NK-92 (cell line): ENCODE measurements around the gene CDRT4.

Source experiments
- DNase-seq: peaks from one replicate; lab custom pipeline; 2025; ENCODE audit not compliant: unreplicated experiment; lab: John Stamatoyannopoulos, UW

CDRT4 gene

DNA sequence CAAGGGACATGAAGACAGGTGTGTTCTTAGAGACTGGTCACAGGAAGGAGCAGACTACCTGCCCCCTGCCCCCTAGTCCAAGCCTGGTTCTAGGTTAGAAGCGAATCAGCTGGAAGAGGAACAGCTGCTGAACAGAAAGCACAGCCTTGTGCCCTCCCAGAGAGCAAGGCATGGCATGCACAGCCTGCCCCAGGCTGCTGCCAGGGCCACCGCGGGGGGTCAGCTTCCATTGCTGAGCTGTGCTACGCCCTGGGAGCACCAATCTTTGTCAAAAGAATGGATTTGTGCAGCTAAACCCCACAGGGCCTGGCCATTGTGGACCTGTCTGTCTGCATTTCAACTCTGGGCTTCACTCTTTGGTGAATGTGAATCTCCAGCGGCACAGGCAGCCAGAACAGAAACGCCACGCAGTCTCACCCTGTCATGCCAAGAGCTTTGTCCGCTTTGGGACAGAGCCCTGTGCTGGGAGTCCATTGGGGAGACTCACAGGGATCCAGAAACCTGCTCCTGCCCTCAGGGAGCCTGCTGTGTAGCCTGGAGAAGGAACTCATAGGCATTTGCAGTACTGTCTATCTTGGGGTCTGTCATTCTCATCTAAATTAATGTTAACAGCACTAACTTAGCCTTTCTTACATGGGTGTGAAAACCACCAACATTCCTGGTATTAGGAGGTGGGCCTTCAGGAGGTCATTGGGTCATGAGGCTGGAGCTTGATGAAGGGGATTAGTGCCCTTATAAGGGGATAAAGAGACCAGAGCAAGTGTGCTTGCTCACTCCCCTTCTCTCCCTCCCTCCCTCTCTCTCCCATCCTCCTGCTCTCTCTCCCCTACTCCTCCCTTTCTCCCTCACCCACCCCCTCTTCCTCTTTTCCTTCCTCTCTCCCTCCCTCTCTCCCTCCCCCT lies 25.6 kb upstream of the CDRT4 start:
- no peak for DNase-seq

DNA sequence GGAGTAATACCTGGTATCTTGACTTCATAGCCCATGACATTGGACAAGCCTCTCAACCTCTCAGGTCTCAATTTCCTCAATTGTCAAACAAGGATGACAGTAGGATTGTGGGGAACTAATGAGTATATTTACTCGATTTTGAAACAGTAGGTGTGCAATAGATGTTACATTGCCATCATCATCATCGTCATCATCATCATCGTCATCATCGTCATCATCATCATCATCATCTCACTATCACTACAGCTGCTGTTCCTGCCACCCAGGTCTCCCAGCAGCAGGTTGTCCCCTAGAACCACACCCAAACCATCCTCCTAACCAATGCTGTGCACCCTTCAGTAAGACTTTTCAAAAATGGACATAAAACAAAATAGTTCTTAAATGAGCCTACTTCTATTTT lies 24.8 kb upstream of the CDRT4 start:
- DNase-seq = no peak

DNA sequence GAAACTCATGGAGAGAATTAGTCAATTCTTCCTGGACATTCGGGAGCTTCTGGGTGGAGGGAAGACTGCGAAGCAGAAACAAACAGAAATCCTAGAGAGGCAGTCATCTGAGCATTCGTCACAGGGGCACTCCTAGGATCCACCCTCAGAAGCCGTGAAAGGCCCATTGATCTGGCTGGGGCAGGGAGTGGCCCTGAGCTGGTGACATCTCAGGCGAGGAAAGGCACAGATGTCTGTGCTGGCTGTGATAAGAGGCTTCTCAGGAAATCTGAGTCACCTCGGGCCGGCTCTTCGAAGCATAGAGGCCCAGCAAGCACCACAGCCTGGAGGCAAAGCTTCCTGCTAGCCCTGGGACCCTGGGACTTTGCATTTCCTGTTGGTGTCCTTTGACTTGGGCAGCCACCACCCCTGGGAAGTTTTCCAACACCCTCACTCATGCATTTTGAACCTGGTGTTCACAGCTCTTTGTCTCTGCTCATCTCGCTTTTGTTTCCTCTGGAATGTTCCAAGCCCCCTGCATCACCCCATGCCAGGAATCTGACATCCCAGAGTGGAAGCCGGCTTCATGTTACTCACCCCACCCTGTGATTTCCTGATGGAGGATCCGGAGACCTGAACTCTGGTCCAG lies 23.3 kb upstream of the CDRT4 start:
- DNase-seq = no peak

DNA sequence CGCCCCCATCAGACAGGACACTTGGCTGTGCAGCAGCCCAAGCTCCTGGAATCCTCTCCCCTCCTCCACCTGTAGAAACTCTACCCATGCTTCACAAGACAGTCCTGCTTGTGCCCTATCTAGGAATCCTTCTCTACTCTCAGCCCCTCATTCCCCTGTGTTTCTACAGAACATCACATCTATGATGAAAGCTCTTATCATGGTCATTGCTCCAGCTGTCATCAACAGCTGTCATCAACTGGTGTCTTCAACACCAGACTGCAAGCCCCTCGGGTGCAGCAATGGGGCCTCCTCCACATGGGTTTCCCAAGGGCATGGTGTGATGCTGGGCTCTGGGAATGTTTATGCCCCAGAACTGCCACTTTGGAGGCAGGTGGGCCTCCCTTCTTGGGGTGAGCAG lies 21.1 kb upstream of the CDRT4 start:
- DNase-seq = no peak

DNA sequence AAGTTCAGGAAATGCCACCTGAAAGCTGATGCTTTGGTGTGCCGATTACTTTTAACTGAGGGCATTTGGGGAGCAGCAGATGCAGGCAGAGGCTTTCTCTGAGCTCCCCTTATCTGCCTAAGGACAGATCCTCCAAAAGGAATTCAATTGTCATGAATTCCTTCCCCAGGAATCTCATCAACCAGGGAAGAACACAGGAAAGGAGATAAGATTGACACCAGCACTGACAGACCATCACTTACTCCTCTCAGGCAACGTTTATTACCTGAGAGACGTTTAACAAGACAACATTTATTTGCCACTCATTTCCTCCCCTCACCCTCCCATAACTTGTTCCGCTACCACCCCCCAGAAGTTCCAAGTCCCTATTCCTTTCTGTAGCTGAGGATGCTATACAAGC lies 17.6 kb upstream of the CDRT4 start:
- DNase-seq = no peak

DNA sequence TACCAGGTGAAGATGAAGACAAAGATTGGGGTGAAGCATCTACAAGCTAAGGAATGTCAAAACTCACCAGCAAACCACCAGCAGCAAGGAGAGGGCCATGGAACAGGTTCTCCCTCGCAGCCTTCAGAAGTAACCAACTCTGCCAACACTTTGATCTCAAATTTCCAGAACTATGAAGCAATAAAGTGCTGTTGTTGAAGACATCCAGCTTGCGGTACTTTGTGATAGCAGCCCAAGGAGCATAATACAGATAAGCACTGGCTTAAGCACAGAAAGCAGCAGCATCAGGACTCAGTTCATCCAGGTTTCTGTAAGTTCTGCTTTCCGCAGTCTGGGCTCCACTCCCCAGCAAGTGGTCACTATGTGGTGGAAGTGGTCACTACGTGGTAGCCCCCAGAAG lies 16.0 kb upstream of the CDRT4 start:
- DNase-seq = no peak

DNA sequence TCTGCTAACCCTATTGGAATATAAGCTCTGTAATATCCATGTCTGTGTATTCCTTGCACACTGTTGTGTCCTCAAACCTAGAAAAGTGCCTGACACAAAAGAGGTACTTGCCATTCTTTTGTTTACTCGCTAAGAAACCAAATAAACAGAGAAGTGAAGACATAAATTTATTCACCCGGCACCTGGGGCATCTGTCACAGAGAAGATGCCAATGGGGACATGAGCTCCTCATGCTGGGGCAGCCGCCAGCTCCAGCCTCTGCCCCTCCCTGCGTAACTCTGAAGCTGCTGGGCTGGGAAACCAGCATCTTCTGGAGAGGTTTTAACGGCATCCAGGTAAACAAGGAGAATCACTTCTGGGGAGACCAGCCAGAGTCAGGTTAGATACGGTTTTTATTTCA lies 15.1 kb upstream of the CDRT4 start:
- no peak for DNase-seq

DNA sequence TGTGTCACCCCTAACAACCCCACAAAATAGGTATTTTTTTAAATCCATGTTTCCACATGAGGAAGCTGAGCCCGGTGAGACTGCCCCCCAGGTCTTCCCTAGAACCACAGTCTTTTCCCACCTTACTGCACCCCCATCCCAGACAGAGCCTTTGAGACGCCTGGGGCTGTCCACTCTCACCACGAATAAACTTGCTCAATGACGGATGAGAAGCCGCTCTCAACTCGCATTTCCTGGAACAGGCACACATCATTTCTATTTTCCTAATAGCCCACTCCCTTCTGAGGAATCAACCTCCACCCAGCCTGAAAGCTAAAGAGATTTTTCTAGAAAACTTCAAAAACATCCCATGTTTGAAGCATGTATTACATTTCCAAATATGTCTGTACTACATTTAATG lies 14.1 kb upstream of the CDRT4 start:
- DNase-seq = no peak

DNA sequence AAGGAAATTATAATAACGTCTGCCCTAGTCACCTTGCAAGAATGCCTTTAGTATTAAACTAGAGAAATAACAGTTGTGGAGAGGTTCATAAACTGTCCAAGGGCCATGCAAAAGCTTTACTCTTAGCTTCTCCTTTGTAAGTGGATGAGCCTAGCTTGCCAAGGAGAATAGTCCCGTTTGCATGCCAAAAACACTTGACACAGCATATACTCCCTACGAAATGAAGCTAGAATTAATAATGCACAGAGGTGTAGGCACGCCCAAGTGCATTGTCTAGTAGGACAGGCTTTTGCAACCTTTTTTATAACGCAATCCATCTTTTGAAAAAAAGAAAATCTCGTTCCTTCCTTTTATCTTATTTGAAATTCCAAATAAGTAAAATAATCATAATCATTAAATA lies 12.8 kb upstream of the CDRT4 start:
- DNase-seq = no peak

DNA sequence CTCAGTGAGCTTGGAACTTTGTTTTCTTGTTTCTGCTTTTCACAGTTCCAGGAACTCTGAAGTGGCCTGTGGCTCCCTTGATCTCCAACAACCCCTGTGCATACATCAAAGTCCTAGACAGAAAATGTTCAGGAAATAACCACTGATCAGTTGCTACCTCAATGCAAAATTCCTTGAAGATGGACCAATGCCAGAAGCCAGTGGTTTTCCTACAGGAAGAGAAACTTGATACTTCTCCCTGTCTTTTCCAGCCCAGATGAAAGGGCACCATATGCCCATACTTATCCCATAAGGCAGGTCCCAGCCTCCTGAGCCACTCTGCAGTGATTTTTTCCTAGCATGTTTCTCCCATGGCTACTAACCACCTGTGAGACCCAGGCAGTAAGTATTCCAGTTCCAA lies 12.3 kb upstream of the CDRT4 start:
- no peak for DNase-seq

DNA sequence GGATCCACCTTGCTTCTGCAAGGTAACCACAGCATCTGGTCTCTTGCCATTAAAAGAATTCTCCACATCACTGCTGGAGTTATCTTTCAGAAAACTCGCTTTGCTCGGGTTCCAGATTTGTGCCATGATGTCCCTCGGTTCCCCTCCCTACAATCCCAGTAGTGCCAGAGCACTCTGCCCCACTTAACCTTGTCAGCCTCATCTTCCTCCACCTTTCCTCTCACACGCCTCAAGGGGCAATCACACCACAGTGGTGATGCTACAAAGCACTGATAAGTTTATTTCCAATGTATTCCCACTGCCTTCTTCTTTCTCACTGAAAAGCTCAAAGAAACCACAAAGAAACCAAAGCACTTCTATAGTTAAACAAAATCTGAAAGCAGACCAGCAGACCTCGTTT lies 11.4 kb upstream of the CDRT4 start:
- no peak for DNase-seq

DNA sequence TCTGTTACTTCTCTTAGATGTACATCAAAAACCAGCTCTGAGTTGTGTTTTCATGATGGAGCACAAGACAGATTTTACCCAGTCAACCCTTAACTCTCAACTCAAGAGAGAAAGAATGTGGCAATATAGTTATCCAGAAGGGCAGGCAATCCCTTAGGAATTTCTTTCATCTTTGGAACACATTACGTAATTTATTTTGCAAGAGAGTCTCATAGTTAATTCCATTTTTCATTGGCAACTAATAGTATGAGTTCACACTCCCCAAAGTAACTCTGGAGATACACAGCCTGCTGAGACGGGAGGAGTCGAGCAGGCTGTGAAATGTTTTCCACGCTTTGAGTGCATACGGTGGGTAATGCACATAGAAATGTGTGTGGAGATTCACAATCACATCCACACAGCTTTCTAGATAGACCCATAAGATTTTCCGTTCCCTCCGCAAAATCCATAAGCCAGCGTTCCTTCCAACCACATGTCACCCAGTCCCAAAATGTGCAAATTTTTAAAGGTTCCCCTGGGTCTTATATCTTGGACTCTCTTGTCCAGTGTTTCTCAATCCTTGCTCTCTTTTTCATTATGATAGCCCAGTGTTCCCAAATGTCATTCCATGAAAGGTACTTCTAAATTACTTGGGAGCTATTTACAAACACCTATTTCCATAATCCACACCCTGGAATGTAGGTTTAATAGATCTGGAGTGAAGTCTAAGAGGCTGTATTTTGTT lies 8.4 kb upstream of the CDRT4 start:
- no peak for DNase-seq

DNA sequence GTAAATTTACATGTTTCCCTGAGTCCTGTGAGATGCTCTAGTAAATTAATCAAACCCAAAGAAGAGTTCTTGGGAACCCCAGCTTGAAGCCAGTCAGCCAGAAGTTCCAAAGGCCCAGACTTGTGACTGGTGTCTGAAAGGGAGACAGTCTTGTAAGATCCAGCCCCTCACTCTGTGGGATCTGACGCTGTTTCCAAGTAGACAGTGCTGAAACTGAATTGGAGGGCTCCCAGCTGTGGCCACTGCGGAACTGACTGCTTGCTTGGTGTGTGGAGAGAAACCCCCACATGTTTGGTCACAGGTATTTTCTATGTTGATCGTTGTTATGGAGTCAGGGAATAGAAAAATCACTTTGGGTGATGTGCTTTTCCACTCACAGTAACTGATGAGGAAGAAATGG lies 5.5 kb upstream of the CDRT4 start:
- DNase-seq = no peak

DNA sequence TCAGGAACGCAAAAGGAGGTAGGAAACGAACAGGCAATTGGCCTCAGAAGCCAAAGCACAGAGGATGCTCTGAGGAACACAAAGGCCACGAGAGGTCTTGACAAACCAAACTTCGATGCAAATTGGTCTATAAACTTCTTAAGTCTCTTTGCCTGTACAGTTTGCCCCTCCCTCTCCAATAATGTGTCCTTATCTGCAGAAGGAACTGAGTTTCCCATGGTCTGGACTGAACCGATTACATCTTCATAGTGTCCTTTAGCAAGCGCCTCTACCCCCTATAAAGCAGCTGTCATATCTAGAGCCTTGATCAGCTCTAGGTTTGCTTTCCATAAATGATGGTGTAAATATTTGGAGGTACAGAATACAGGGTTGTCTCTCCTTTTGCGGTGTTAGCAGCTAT lies 3.1 kb upstream of the CDRT4 start:
- no peak for DNase-seq

DNA sequence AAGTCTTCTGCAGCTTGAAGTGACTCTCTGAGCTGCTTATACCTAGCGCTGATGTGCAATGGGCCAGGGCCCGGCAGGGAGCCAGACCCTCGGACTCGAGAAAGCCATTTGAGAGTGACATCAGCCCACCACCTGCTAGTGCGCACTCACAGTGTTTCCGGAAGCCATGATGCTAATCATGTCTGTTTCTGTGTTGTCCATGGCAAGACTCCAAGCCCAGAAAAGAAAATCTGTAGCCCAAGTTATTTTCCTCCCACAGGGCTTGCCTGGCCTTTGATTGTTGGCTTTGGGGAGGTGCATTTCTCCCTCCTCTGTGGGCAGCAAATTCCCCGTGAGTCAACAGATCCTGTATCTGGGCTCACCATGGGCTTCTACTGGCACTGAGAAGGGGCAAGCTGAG lies 1.8 kb upstream of the CDRT4 start:
- no peak for DNase-seq

DNA sequence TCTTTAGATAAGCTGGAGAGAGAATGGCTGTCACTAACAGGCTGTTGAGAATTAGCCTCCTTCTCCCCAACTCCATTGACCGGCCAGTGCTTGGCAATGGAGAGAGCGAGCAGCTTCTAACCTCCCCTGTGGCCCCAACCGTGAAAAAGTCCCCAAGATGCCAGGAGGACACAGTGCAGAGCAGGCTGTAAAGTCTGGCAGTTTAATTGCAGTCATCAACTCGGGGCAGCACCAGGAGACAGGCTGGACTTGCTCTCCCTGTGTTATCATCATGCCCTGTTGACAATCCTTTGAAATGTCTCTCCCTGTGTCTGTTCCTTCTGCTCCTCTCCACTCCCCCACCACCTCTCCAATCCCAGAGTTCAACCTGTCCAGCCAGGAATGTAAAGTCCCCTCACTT lies 705 bp upstream of the CDRT4 start:
- DNase-seq = no peak

DNA sequence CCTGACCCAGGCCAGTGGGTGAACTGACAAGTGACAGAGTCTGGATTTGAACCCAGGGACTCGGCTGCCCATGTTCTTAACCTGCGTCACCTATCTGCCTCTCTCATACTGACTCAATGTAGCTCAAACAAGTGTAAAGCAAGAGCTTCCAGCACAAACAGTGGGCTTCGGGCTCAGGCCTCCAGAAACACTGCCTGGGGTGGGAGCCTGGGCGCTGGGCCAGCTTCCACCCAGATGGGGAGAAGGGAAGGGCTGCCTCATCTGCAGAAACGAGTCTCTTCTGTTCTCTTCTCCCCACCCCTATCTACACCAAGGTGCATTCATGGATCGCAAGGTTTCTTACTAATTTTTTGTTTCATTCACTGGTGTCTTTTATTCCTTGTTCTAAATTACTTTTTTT lies 1.3 kb downstream of the CDRT4 start:
- no peak for DNase-seq

DNA sequence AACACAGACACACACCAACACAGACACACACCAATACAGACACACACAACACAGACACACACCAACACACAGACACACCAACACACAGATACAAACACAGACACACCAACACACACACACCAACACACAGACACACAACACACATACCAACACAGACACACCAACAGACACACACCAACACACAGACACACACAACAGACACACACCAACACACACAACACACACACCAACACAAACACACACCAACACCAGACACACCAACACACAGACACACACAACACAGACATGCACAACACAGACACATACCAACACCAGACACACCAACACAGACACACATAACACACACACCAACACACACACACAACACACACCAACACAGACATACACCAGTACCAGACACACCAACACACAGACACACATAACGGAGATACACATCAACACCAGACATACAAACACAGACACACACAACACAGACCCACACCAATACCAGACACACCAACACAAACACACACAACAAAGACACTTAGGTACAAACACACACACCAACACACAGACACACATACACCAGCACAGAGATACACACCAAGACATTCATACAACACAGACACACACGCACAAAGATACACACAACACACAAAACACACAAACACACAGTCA lies 2.2 kb downstream of the CDRT4 start:
- DNase-seq = no peak

DNA sequence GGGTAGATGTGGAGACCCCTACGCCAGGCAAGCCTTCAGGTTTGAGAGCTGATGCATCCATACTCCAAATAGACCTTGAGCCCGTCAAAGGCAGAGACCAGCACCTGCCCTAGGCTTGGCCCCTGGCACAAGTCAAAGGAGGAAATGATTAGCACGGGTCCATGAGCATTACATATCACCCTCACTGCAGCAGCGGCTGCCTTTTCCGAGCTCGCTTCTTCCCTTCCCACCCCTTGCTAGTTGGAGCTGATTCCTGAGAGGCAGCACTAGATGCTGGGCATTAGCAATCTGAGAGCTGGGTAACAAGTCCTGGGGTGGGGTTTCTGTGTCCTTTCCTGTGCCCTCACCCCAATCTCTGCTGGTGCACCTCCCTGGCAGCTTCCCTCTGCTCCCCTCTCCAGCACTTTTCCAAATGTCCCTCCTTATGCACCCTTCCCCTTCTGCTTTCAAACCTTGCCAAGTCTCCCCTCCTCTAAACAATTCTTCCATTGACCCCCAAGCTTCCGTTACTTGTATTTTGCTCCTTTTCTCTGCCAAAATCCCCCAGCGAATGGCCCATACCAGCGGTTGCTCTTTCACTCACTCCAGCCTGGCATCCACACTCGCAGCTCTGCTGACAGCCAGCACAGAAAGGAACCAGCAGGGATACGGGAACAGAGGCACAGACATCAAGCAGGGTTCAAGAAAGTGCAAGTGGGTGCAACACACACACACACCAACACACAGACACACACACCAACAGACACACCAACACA lies 3.0 kb downstream of the CDRT4 start:
- DNase-seq = no peak

DNA sequence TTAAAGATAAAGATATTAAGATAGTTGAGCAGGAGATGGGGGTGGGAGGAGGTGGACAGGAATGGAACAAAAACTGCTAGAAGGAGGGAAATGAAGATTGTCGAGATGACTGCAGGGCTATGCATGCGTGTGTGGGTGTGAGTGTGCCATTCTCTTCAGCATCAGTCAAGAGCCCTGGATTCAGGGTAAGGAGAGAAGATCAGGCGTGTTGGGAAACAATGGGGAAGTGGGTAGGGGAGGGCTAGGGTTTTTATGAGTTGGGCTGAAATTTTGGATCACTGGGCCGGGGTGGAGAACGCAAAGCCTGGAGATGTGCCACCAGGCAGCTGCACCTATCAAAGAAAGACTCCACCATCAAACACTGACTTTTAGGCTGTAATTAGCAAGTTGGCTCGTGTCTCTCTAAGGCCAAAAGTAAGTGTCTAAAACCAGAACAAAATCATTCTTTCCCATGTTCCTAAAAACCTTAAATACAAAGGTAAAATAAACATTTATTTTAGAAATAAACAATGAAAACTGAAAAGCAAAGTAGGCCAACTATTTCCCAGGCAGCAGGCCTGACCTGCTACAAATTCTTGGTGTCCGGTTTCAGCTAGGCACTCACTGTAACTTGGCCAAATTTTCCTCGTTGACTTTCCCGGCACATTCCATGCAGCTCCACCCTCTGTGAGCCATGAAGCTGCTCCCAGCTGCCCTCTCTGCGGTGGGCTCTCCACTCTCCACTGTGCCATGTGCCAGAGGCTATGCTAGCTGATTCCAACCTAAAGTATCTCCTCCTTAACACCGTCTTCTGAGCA lies 4.2 kb downstream of the CDRT4 start:
- no peak for DNase-seq
